ENCODE data around the gene ATP1B4. TPM values are rescaled to one million over a fixed set of nuclear protein-coding genes. Genes with fewer than 3 reads are reported as not detected.

ATP1B4 gene
- total RNA-seq, result under 1 TPM in 1 of 4 donors, not detected in 3; 0.11 TPM

DNA sequence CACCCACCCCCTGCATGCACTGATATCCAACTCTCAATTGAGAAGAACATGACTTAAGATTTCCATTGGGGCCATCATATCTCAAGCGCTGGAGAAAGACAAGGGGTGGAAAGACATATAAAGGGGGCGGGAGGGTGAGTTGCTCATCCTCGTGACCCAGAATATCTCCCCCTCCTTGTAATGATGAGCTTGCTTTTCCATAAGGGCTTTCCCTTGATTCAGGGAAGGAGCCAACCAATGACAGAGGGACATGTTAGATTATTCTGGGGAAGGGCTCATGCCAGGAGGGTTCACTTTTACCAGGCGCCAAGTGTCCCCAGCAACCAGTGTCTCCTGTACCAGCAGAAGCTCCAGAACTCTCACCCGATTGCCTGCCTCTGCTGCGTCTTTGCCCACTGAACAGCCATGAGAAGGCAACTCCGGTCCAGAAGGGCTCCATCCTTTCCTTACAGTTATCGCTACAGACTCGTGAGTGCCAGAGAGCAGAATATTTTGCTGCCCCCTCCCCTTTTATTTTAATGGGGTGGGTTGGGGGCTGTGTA, at the start of gene ATP1B4:
Gene ATP1B4, plus strand, starts transcription at position 326 of the 542 bp plus-strand sequence. Its CDS starts 80 bp downstream, at position 406.
- Histone ChIP-seq H3K4me3 (replicated peaks in 1 of 3) (no peak within 1 kb of the TSS), H3K27me3 (no peaks in the 10 kb centered on the region), H3K9me3 (no peaks in the 10 kb centered on the region), H3K36me3 (no peaks in the 10 kb centered on the region), H3K4me1 (no peaks in the 10 kb centered on the region), H3K27ac (no peak within 1 kb of the TSS)
- DNase-seq, result no peak
- TF ChIP-seq, protein P1, sequence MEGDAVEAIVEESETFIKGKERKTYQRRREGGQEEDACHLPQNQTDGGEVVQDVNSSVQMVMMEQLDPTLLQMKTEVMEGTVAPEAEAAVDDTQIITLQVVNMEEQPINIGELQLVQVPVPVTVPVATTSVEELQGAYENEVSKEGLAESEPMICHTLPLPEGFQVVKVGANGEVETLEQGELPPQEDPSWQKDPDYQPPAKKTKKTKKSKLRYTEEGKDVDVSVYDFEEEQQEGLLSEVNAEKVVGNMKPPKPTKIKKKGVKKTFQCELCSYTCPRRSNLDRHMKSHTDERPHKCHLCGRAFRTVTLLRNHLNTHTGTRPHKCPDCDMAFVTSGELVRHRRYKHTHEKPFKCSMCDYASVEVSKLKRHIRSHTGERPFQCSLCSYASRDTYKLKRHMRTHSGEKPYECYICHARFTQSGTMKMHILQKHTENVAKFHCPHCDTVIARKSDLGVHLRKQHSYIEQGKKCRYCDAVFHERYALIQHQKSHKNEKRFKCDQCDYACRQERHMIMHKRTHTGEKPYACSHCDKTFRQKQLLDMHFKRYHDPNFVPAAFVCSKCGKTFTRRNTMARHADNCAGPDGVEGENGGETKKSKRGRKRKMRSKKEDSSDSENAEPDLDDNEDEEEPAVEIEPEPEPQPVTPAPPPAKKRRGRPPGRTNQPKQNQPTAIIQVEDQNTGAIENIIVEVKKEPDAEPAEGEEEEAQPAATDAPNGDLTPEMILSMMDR (IDR thresholded peaks at IDR 0.05), result no peak
- no peak for TF ChIP-seq POLR2A (IDR thresholded peaks at IDR 0.05)
- WGBS, 2 donors, result 90 to 95% methylated on average over 4 to 8 of the region's 9 CpGs
- intact Hi-C loops (cut with DNase I), result no loop called here

DNA sequence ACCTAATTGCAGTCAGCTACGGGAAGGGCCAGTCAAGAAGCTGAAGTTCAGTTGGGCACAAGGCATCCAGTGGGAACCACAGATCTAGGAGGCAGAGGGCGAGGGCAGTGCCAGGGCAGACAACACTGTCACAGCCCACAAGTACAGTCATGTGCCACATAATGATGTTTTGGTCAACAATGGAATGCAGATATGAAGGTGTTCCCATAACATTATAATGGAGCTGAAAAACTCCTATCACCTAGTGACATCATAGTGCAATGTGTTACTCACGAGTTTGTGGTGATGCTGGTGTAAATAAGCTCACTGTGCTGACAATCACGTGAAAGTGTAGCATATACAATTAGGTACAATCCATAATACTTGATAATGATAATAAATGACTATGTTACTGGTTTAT, 46.1 kb upstream of the ATP1B4 start:
- WGBS, 2 donors, result 30 to 53% methylated on average over 2 to 4 of the region's 4 CpGs
- peaks cover 7% of the 10 kb centered on the region for H3K27me3 ChIP-seq
- no peak for DNase-seq
- no peaks in the 10 kb centered on the region for H3K36me3 ChIP-seq
- no peak for TF ChIP-seq POLR2A (IDR thresholded peaks at IDR 0.05)
- TF ChIP-seq, protein P1 (IDR thresholded peaks at IDR 0.05), result no peak
- intact Hi-C loops (cut with DNase I), result no loop called here
- H3K4me1 ChIP-seq, result no peaks in the 10 kb centered on the region
- H3K4me3 ChIP-seq (replicated peaks in 1 of 3), result no peak overlapping the region
- no peak overlapping the region for H3K27ac ChIP-seq
- no peaks in the 10 kb centered on the region for H3K9me3 ChIP-seq

DNA sequence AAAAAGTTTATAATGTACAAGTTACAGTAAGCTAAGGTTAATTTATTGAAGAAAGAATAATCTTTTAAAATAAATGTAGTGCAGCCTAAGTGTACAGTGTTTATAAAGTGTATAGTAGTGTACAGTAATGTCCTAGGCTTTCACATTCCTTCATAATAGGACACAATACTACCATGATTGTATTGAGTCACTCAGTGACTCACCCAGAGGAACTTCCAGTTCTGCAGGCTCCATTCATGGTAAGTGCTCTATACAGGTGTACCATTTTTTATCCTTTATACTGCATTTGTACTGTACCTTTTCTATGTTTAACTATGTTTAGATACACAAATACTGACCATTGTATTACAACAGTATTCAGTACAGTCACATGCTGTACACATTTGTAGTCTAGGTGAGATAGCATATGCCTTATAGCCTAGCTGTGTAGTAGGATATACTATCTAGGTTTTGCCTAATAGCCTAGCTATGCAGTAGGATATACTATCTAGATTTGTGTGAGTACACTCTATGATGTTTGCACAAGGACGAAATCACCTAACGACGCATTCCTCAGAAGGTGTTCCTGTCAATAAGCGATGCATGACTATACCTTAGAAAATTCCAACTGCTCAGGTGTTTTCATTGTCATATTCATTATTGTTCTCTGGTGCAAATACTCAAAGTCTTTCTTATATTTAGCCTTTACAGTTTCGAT, 45.2 kb upstream of the ATP1B4 start:
- 58 to 66% methylated on average over 5 of the region's 5 CpGs for WGBS, 2 donors
- TF ChIP-seq, protein P1 (IDR thresholded peaks at IDR 0.05), result no peak
- no peak for TF ChIP-seq POLR2A (IDR thresholded peaks at IDR 0.05)
- no peaks in the 10 kb centered on the region for H3K4me1 ChIP-seq
- H3K9me3 ChIP-seq, result no peaks in the 10 kb centered on the region
- no peak overlapping the region for H3K27ac ChIP-seq
- no peaks in the 10 kb centered on the region for H3K36me3 ChIP-seq
- DNase-seq, result no peak
- intact Hi-C loops (cut with DNase I), result no loop called here
- H3K4me3 ChIP-seq (replicated peaks in 1 of 3), result no peak overlapping the region
- peaks cover 7% of the 10 kb centered on the region for H3K27me3 ChIP-seq

DNA sequence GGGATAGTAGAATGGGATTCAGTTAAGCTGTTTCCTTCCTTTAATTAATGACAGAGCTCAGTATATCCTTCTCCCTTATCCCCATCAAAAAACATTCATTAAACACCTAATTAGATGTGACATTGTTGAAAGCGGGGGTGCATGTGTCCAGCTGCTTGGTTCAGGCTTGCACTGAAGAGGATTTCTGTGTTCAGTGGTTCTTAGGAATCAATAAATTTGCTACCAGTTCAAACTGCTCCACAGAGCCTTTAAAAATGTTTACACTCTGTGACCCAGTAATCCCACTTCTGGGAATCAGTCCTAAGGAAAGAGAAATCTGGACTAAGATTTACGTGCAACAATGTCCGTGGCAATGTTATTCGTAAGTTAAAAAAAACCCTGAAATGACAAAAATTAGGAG, 43.5 kb upstream of the ATP1B4 start:
- H3K27ac ChIP-seq, result no peak overlapping the region
- intact Hi-C loops (cut with DNase I), result no loop called here
- TF ChIP-seq, protein P1 (IDR thresholded peaks at IDR 0.05), result no peak
- TF ChIP-seq POLR2A (IDR thresholded peaks at IDR 0.05), result no peak
- H3K4me3 ChIP-seq (replicated peaks in 1 of 3), result no peak overlapping the region
- no peak for DNase-seq
- peaks cover 7% of the 10 kb centered on the region for H3K27me3 ChIP-seq
- H3K36me3 ChIP-seq, result no peaks in the 10 kb centered on the region
- H3K9me3 ChIP-seq, result no peaks in the 10 kb centered on the region
- WGBS, 2 donors, result 79 to 84% methylated on average over 4 of the region's 4 CpGs
- H3K4me1 ChIP-seq, result no peaks in the 10 kb centered on the region

DNA sequence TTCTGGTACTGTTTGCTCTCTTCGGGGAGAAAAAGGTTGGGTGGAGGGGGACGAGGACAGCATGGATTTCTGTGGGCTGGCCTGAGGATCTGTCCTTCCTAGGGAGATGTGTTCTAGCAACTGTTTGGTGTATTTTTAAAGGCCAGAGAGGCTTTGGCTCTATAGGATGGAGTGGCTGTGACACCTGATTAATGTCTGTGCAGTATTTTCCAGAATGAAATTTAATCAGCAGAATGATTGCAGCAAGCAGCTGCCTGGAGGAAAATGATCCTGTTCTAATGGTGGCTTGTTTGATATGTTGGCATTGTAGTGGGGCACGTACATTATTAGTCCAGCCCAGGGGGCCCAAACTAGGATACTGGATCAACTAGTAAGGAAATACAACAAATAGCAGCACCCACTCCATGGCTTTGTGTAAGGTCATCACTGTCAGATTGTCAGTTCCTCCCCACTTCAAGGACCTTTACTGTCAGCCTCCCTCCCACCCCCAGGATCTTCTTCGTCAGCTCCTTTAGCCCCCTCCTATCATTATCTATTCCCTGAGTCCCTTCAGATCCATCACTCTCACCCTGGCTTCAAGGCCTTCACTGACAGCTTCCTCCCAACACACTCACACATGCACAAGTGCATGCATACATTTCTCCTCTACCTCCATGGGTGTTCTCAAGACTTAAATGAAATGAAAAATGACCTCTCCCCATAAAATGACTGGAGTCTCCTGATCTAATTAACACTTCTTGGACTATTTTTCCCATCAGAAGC, 40.2 kb upstream of the ATP1B4 start:
- WGBS, 2 donors, result 79 to 82% methylated on average over 4 of the region's 4 CpGs
- no peaks in the 10 kb centered on the region for H3K9me3 ChIP-seq
- no peak for DNase-seq
- H3K36me3 ChIP-seq, result no peaks in the 10 kb centered on the region
- no peak for TF ChIP-seq POLR2A (IDR thresholded peaks at IDR 0.05)
- TF ChIP-seq, protein P1 (IDR thresholded peaks at IDR 0.05), result no peak
- intact Hi-C loops (cut with DNase I), result no loop called here
- H3K4me1 ChIP-seq, result no peaks in the 10 kb centered on the region
- no peak overlapping the region for H3K27ac ChIP-seq
- H3K27me3 ChIP-seq, result peaks cover 7% of the 10 kb centered on the region
- no peak overlapping the region for H3K4me3 ChIP-seq (replicated peaks in 1 of 3)
